ENCODE measurements around the gene SEL1L2.

The SEL1L2 gene

GRCh38 chr20:13810446-13810845, 180.0 kb downstream of the SEL1L2 start:
- DNase-seq = no peak

GRCh38 chr20:13809855-13810254, 180.6 kb downstream of the SEL1L2 start:
- DNase-seq = no peak

- no peak for DNase-seq
Measured at GRCh38 chr20:13809373-13809772, 181.0 kb downstream of the SEL1L2 start.

- DNase-seq = no peak
Measured at GRCh38 chr20:13800728-13801134, 189.7 kb downstream of the SEL1L2 start.

GRCh38 chr20:13799974-13800373, 190.4 kb downstream of the SEL1L2 start:
- no peak for DNase-seq

Measured in activated gamma-delta T cell (primary cell).